ENCODE results near the gene TLCD1.

DNA sequence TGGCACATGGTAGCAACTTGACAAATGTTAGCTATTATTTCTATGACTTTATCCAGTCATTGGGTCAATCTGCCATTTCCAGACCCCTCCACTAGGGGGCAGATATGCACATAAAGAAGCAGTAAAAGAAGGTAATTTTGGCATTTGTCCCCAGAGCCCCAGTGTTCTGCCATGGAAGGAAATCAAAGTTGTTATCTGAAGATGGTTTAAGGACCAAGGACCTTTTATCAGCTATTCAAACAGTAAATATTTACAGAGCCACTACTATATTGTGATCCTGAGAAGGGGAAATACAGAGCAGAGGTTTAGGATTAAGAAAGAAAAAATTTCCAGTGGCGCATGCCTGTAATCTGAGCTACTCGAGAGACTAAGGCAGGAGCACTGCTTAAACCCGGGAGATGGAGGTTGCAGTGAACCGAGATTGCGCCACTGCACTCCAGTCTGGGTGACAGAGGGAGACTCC lies 37.8 kb upstream of the TLCD1 start:
- TF ChIP-seq, protein P1, sequence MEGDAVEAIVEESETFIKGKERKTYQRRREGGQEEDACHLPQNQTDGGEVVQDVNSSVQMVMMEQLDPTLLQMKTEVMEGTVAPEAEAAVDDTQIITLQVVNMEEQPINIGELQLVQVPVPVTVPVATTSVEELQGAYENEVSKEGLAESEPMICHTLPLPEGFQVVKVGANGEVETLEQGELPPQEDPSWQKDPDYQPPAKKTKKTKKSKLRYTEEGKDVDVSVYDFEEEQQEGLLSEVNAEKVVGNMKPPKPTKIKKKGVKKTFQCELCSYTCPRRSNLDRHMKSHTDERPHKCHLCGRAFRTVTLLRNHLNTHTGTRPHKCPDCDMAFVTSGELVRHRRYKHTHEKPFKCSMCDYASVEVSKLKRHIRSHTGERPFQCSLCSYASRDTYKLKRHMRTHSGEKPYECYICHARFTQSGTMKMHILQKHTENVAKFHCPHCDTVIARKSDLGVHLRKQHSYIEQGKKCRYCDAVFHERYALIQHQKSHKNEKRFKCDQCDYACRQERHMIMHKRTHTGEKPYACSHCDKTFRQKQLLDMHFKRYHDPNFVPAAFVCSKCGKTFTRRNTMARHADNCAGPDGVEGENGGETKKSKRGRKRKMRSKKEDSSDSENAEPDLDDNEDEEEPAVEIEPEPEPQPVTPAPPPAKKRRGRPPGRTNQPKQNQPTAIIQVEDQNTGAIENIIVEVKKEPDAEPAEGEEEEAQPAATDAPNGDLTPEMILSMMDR (IDR thresholded peaks at IDR 0.05; ENCODE audit: insufficient read depth, low read length, poor library complexity, severe bottlenecking) = peak; percentile 96
- no peak for TF ChIP-seq EZH2phosphoT487 (conservative IDR thresholded peaks at IDR 0.05; ENCODE audit: low read length)
